ENCODE data around the gene KIF19. TPM values are rescaled to one million over a fixed set of nuclear protein-coding genes. Genes with fewer than 3 reads are reported as not detected.

KIF19 gene
- total and polyA plus RNA-seq, 2 of the 8 experiments (the other 6 are each of a cell fraction or from before 2014, with no cell fraction given) = 0.52 to 0.77 TPM

DNA sequence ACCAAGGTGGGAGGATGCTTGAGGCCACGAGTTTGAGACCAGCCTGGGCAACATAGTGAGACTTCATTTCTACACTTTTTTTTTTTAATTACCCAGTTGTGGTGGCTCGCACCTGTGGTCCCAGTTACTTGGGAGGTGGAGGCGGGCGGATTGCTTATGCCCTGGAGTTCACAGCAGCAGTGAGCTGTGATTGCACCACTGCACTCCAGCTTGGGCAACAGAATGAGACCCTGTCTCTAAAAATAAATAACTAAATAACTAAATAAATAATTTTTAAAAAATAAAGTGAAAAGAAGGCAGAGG lies 42.7 kb upstream of the KIF19 start:
- Histone ChIP-seq H3K79me2 (ENCODE audit: control insufficient read depth in 1 of 2, insufficient read depth in 2 of 2, low read length in 2 of 2) (no peaks in the 10 kb centered on the region), H3K9ac (replicated peaks in 1 of 4; ENCODE audit: extremely low read depth in 1 of 4, low read depth in 3 of 4, low read length in 3 of 4) (no peak overlapping the region), H3K56ac (replicated peaks; ENCODE audit: insufficient read length, low read depth, low read length) (no peak overlapping the region), H3K4me2 (ENCODE audit: insufficient read depth in 1 of 2, low read depth in 2 of 2, low read length in 2 of 2) (no peak overlapping the region), H2BK20ac (ENCODE audit: low read length) (no peak overlapping the region), H2BK120ac (replicated peaks; ENCODE audit: low read depth, low read length) (no peak overlapping the region), H2BK12ac (ENCODE audit: low read depth, low read length) (no peak overlapping the region), H4K91ac (replicated peaks; ENCODE audit: insufficient read length, low read length) (no peak overlapping the region), H2AK5ac (ENCODE audit: low read depth, low read length) (no peak overlapping the region), H3K4me3 (ENCODE audit: extremely low read depth in 1 of 4, insufficient read depth in 2 of 4, low read depth in 3 of 4, low read length in 4 of 4) (no peak overlapping the region), H3K23me2 (ENCODE audit: low read depth, low read length) (peaks cover 5% of the 10 kb centered on the region; the same call in 1 of the 2 replicates), H2BK15ac (ENCODE audit: low read length) (no peak overlapping the region), H3K27me3 (replicated peaks in 1 of 4; ENCODE audit: control insufficient read depth in 3 of 4, extremely low read depth in 1 of 4, insufficient read depth in 3 of 4, low read length in 3 of 4) (no peaks in the 10 kb centered on the region), H4K5ac (ENCODE audit: insufficient read length, low read depth, low read length) (no peak overlapping the region), H2AFZ (ENCODE audit: low read length) (no peak overlapping the region), H3K14ac (ENCODE audit: insufficient read length) (no peak overlapping the region), H3K79me1 (ENCODE audit: low read depth, low read length) (no peaks in the 10 kb centered on the region), H3K9me3 (ENCODE audit: insufficient read depth in 2 of 2, low read depth in 1 of 2, low read length in 1 of 2) (no peaks in the 10 kb centered on the region), H3K36me3 (ENCODE audit: control insufficient read depth in 2 of 4, insufficient read depth in 4 of 4, low read length in 3 of 4) (no peaks in the 10 kb centered on the region), H4K20me1 (replicated peaks in 1 of 2; ENCODE audit: control insufficient read depth in 1 of 2, insufficient read depth in 2 of 2, low read length in 2 of 2) (no peaks in the 10 kb centered on the region), H3K4ac (replicated peaks; ENCODE audit: insufficient read length, low read depth, low read length) (no peak overlapping the region), H4K8ac (ENCODE audit: extremely low read depth, insufficient read depth, low read length) (no peak overlapping the region), H3K18ac (ENCODE audit: extremely low read depth, low read length) (no peak overlapping the region), H3K23ac (ENCODE audit: insufficient read length) (no peak overlapping the region), H3K27ac (ENCODE audit: low read depth, low read length) (no peak overlapping the region), H2BK5ac (ENCODE audit: low read depth, low read length) (no peak overlapping the region), H3K4me1 (replicated peaks in 1 of 4; ENCODE audit: control insufficient read depth in 3 of 4, insufficient read depth in 4 of 4, low read length in 3 of 4) (peaks cover 0 to 6% (median 4%) of the 10 kb centered on the region in 4 experiments; a peak in 3 of 7 replicates)
- ChIA-PET POLR2A (ENCODE audit: partially characterized antibody) (no interaction called here), CTCF (ENCODE audit: partially characterized antibody) (interaction anchor here (0.6 to 9.1 kb wide), 10 partner anchors 8 to 250 kb away, joined by 3 to 106 read pairs (median 6); partner anchors contain the start of genes BTBD17, DNAI2 and GPR142)
- no peak for TF ChIP-seq TCF12 (IDR thresholded peaks at IDR 0.05; ENCODE audit: low read depth, low read length)
- TF ChIP-seq TAF7 (optimal IDR thresholded peaks at IDR 0.05; ENCODE audit: borderline replicate concordance, low read depth, low read length) = no peak
- TF ChIP-seq, protein P1, sequence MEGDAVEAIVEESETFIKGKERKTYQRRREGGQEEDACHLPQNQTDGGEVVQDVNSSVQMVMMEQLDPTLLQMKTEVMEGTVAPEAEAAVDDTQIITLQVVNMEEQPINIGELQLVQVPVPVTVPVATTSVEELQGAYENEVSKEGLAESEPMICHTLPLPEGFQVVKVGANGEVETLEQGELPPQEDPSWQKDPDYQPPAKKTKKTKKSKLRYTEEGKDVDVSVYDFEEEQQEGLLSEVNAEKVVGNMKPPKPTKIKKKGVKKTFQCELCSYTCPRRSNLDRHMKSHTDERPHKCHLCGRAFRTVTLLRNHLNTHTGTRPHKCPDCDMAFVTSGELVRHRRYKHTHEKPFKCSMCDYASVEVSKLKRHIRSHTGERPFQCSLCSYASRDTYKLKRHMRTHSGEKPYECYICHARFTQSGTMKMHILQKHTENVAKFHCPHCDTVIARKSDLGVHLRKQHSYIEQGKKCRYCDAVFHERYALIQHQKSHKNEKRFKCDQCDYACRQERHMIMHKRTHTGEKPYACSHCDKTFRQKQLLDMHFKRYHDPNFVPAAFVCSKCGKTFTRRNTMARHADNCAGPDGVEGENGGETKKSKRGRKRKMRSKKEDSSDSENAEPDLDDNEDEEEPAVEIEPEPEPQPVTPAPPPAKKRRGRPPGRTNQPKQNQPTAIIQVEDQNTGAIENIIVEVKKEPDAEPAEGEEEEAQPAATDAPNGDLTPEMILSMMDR (IDR thresholded peaks at IDR 0.05; ENCODE audit: control extremely low read depth in 1 of 3, insufficient read depth in 1 of 3, low read depth in 1 of 3, low read length in 3 of 3) = no peak
- no peak for TF ChIP-seq CBX8 (IDR thresholded peaks at IDR 0.05; ENCODE audit: borderline replicate concordance, low read depth, low read length)
- no peak for TF ChIP-seq SUZ12 (IDR thresholded peaks at IDR 0.05; ENCODE audit: low read length)
- TF ChIP-seq YY1 (IDR thresholded peaks at IDR 0.05; ENCODE audit: low read depth, low read length) = no peak
- TF ChIP-seq TAF1 (IDR thresholded peaks at IDR 0.05; ENCODE audit: low read depth, low read length) = no peak
- TF ChIP-seq, protein P2, sequence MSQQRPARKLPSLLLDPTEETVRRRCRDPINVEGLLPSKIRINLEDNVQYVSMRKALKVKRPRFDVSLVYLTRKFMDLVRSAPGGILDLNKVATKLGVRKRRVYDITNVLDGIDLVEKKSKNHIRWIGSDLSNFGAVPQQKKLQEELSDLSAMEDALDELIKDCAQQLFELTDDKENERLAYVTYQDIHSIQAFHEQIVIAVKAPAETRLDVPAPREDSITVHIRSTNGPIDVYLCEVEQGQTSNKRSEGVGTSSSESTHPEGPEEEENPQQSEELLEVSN (IDR thresholded peaks at IDR 0.05) = no peak
- FAIRE-seq (no peak), DNase-seq (ENCODE audit: low read depth in 1 of 2, low spot score in 2 of 2) (no peak)
- WGBS, 2 experiments (ENCODE audit: extremely low coverage in 1 of 2, insufficient coverage in 1 of 2, insufficient read length in 1 of 2, insufficient replicate concordance in 2 of 2, low coverage in 1 of 2, low lambda C conversion rate in 2 of 2, missing lambda C conversion rate in 1 of 2) = 94% methylated on average over 3 of the region's 4 CpGs; no CpG with 5 or more reads in 1 of the 2 experiments

Data from H1 (cell line).